Caco-2 (cell line): ENCODE data around the gene ELOVL2. TPM values are rescaled to one million over a fixed set of nuclear protein-coding genes. Genes with fewer than 3 reads are reported as not detected.
"Not testable (repeated sequence)": the region's sequence is repeated elsewhere in the genome, so short reads cannot be mapped to it uniquely, and the experiment has no call there.

Source experiments
- BruUV-seq: library from RNA; stranded (reverse); fragments of 400-500 nt; replicated peaks from 2 replicates; lab custom pipeline; 2021; lab: Mats Ljungman, UMichigan
- CTCF ChIA-PET: fragments of 300-600 bp; sonication (Branson Sonifier 250); formaldehyde crosslinking; loops from one replicate; lab custom pipeline; 2022; ENCODE audit warnings: antibody characterized with exemption; lab: Charles Lee
- POLR2A ChIA-PET: fragments of 300-600 bp; sonication (Branson Sonifier 250); formaldehyde crosslinking; loops from one replicate; lab custom pipeline; 2022; ENCODE audit warnings: antibody characterized with exemption; lab: Charles Lee
- DNase-seq, 2 experiments: peaks; one replicate each; pipeline versions ENCODE4 v3.0.0 to v3.0.0-alpha.2; 2020 to 2022
- H3K27me3 ChIP-seq: replicated peaks from 2 replicates; pipeline ENCODE4 v1.6.0; 2011; ENCODE audit warnings: low read length; ENCODE audit not compliant: control insufficient read depth, insufficient read depth
- H3K36me3 ChIP-seq: 2 replicates; pipeline ENCODE4 v1.5.1; 2011; ENCODE audit warnings: low read length; ENCODE audit not compliant: control insufficient read depth, insufficient read depth
- H3K4me1 ChIP-seq: fragments of 250-450 bp; sonication (Bioruptor Pico); 2 replicates; pipeline ENCODE4 v1.5.1; 2020; ENCODE audit warnings: mild to moderate bottlenecking
- H3K4me3 ChIP-seq: 2 replicates; pipeline ENCODE4 v1.5.1; 2011; ENCODE audit warnings: low read depth, mild to moderate bottlenecking, control low read depth, low read length
- H3K9me3 ChIP-seq: fragments of 250-450 bp; sonication (Bioruptor Pico); 2 replicates; pipeline ENCODE4 v1.5.1; 2020; ENCODE audit warnings: mild to moderate bottlenecking, moderate library complexity
- H3K27ac Mint-ChIP-seq: one replicate; pipeline ENCODE4 v1.8.0; 2022; ENCODE audit warnings: mixed read lengths; ENCODE audit not compliant: unreplicated experiment
- H3K27me3 Mint-ChIP-seq: one replicate; pipeline ENCODE4 v1.8.0; 2022; ENCODE audit warnings: mixed read lengths; ENCODE audit not compliant: insufficient read depth, unreplicated experiment
- H3K36me3 Mint-ChIP-seq: one replicate; pipeline ENCODE4 v1.8.0; 2022; ENCODE audit warnings: mild to moderate bottlenecking, mixed read lengths; ENCODE audit not compliant: insufficient read depth, unreplicated experiment
- H3K4me1 Mint-ChIP-seq: one replicate; pipeline ENCODE4 v1.8.0; 2022; ENCODE audit warnings: low read depth, mixed read lengths; ENCODE audit not compliant: unreplicated experiment
- H3K4me3 Mint-ChIP-seq: one replicate; pipeline ENCODE4 v1.8.0; 2022; ENCODE audit warnings: mild to moderate bottlenecking, moderate library complexity, mixed read lengths; ENCODE audit not compliant: unreplicated experiment
- H3K9me3 Mint-ChIP-seq: one replicate; pipeline ENCODE4 v1.8.0; 2022; ENCODE audit warnings: mixed read lengths; ENCODE audit not compliant: unreplicated experiment
- CTCF ChIP-seq, 2 experiments: fragments of 200-600 bp in 1 of 2; IDR thresholded peaks; 1 replicate in 1 of 2; 2 replicates in 1 of 2; pipeline versions ENCODE4 v1.5.1 to v1.8.0; 2011 to 2022; ENCODE audit warnings: antibody characterized with exemption in 1 of 2, control low read depth in 1 of 2, inconsistent platforms in 1 of 2, low read depth in 1 of 2, low read length in 1 of 2, mild to moderate bottlenecking in 1 of 2, moderate library complexity in 1 of 2; ENCODE audit not compliant: insufficient read depth in 1 of 2, severe bottlenecking in 1 of 2, unreplicated experiment in 1 of 2
- intact Hi-C: fragments of 100-400 bp; cut with micrococcal nuclease; formaldehyde crosslinking; loops from one replicate; pipeline ENCODE4 v1.10.0; 2022; ENCODE audit not compliant: unreplicated experiment
- total RNA-seq: library from RNA; stranded (reverse); gene quantifications from 2 replicates; pipeline ENCODE4 v1.2.3, GENCODE V29; 2022

The ELOVL2 gene
- total RNA-seq, 1 experiment from 2014 or later = not detected

GRCh38 chr6:11092668-11093375 is 48.7 kb upstream of the ELOVL2 start:
- Mint-ChIP-seq H3K27me3 (no peaks in the 10 kb centered on the region), H3K27ac (peak overlapping the region; percentile 97), H3K36me3 (peaks cover 7% of the 10 kb centered on the region), H3K4me1 (peaks cover 27% of the 10 kb centered on the region), H3K9me3 (no peaks in the 10 kb centered on the region), H3K4me3 (peak overlapping the region; percentile 91)
- intact Hi-C loops = loop anchor here (1.0 kb wide), 1 partner anchor 18 kb away; the partner anchor contains the start of gene ERVFRD-1
- H3K27me3 ChIP-seq = no peaks in the 10 kb centered on the region
- no peaks in the 10 kb centered on the region for H3K36me3 ChIP-seq
- ChIA-PET POLR2A (interaction anchor here (0.5 to 1.0 kb wide), 2 partner anchors 12 to 64 kb away, joined by 3 to 5 read pairs; no protein-coding TSS in a partner anchor), CTCF (interaction anchor here (0.9 to 1.2 kb wide), 4 partner anchors 19 to 138 kb away, joined by 3 to 7 read pairs (median 4); partner anchors contain the start of gene ERVFRD-1)
- DNase-seq = no peak
- no peaks in the 10 kb centered on the region for H3K9me3 ChIP-seq
- H3K4me3 ChIP-seq = peak overlapping the region; percentile 100
- no peak for TF ChIP-seq CTCF (IDR thresholded peaks at IDR 0.05; ENCODE audit: insufficient read depth in 1 of 2, low read depth in 1 of 2, low read length in 1 of 2, severe bottlenecking in 1 of 2, unreplicated experiment in 1 of 2)
- H3K4me1 ChIP-seq = peaks cover 19% of the 10 kb centered on the region
- TSS peak; percentile 86 for BruUV-seq

- H3K27me3 ChIP-seq, H3K27me3 Mint-ChIP-seq, H3K27ac Mint-ChIP-seq, CTCF ChIA-PET, H3K4me3 ChIP-seq, H3K36me3 Mint-ChIP-seq, BruUV-seq, H3K36me3 ChIP-seq, intact Hi-C loops, H3K9me3 ChIP-seq, H3K9me3 Mint-ChIP-seq, DNase-seq, H3K4me3 Mint-ChIP-seq: not testable (repeated sequence)
- peaks cover 20% of the 10 kb centered on the region for H3K4me1 Mint-ChIP-seq
- POLR2A ChIA-PET = interaction anchor here (0.6 kb wide), 1 partner anchor 38 kb away, joined by 5 read pairs; no protein-coding TSS in a partner anchor
- peaks cover 14% of the 10 kb centered on the region for H3K4me1 ChIP-seq
Measured at GRCh38 chr6:11091141-11091540, 47.0 kb upstream of the ELOVL2 start.

- no peaks in the 10 kb centered on the region for H3K36me3 Mint-ChIP-seq
- H3K9me3 Mint-ChIP-seq = no peaks in the 10 kb centered on the region
- H3K27me3 Mint-ChIP-seq = no peaks in the 10 kb centered on the region
- H3K4me1 ChIP-seq = peaks cover 11% of the 10 kb centered on the region
- ChIA-PET CTCF (no interaction called here), POLR2A (no interaction called here)
- intact Hi-C loops = no loop called here
- no peak overlapping the region for H3K27ac Mint-ChIP-seq
- H3K4me3 Mint-ChIP-seq = no peak overlapping the region
- peaks cover 19% of the 10 kb centered on the region for H3K4me1 Mint-ChIP-seq
- H3K4me3 ChIP-seq = no peak overlapping the region
- BruUV-seq = no TSS peak
- DNase-seq = no peak
- no peaks in the 10 kb centered on the region for H3K36me3 ChIP-seq
- TF ChIP-seq CTCF (IDR thresholded peaks at IDR 0.05; ENCODE audit: insufficient read depth in 1 of 2, low read depth in 1 of 2, low read length in 1 of 2, severe bottlenecking in 1 of 2, unreplicated experiment in 1 of 2) = no peak
- H3K27me3 ChIP-seq = no peaks in the 10 kb centered on the region
- H3K9me3 ChIP-seq = 0 out of 2 replicates have a peak, but pooled peaks cover 2% of the 10 kb centered on the region
Measured at GRCh38 chr6:11089695-11090094, 45.6 kb upstream of the ELOVL2 start.

GRCh38 chr6:11087141-11087812 is 43.2 kb upstream of the ELOVL2 start:
- POLR2A ChIA-PET, DNase-seq, H3K27ac Mint-ChIP-seq, BruUV-seq, H3K9me3 Mint-ChIP-seq, H3K4me3 ChIP-seq, H3K4me3 Mint-ChIP-seq, CTCF ChIA-PET, H3K27me3 ChIP-seq, H3K27me3 Mint-ChIP-seq, H3K36me3 ChIP-seq, H3K9me3 ChIP-seq, intact Hi-C loops, H3K36me3 Mint-ChIP-seq: not testable (repeated sequence)
- peaks cover 11% of the 10 kb centered on the region for H3K4me1 ChIP-seq
- H3K4me1 Mint-ChIP-seq = peaks cover 13% of the 10 kb centered on the region
